Stimulated activated CD4-positive, alpha-beta T cell treated with anti-CD3 and anti-CD28 coated beads, Interleukin-4, amount 100 ng/mL, for 1 hour (primary cell): Measurements from ENCODE around the gene ELOB.

ENCODE experiments used
- DNase-seq: peaks from one replicate; pipeline ENCODE4 v3.0.0-alpha.2; 2020

The ELOB gene

DNA sequence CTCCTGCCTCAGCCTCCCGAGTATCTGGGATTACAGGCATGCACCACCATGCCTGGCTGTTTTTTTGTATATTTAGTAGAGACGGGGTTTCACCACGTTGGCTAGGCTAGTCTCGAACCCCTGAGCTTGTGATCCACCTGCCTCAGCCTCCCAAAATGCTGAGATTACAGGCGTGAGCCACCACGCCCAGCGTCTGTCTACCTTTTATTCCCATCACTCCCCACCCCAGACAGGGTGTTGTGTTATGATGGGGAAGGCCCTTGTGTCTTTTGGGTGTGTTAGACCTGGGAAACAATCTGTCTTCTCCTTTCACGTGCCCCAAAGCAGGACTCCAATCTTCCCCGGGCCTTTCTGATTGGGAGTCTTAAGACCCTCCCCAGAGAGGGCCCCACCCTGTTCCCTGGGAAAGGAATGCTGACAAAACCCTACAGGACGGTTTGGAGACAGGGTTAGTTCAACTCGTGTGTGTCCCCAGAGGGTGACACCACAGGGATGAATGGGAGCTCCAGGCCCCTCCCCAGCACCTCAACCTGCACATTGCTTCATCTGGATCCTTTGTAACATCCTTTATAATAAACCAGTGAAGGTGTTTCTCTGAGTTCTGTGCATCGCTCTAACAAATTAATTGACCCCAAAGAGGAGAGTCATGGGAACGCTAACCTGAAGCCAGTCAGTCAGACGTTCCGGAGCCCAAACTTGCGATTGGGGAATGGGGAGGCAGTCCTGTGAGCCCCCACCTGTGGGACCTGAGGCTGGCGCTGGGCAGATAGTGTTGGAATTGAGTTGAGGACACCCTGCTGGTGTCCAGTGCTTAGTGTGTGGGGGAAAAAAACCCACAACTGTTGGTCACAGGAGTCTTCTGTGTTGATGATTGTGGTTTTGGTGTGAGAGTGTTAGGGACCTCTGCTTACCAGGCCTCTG lies 3.2 kb upstream of the ELOB start:
- no peak for DNase-seq

GRCh38 chr16:2779151-2779920 lies 2.3 kb upstream of the ELOB start:
- no peak for DNase-seq

- no peak for DNase-seq
These were observed 1.5 kb upstream of the ELOB start for GRCh38 chr16:2778630-2778958.

DNA sequence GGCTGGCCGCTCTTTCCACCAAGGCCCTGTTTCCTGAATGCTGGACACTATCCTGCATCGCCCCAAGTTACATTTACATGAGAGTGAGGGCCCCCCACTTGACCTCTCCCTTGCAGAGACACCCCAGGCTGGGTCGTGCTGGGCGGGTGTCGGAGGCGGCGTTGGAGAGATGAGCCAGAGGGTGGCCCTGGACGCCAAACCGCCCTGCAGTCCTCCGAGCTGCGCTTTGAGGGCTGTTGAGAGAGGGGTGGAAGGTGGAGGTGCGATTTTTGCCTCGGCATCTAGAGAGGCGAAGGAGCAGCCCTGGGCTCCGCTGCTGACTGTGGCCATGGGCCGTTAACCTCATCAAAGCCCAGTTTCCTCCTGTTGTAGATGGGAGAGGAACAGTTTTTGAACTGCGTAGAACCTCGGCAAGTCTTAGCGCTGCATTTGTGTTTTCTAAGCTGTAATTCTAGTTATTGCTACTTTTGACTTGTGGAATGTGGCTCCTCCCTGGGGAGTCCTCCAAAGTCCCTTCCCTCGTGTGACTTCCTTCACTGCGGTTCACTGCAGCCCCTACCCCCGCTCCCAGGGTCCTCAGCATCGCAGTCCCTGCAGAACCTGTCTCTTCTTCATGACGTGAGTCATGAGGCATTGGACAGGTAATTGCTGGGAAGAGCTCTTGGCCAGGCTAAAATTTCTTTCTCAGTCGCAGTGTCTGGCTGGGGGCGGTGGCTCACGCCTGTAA lies 986 bp upstream of the ELOB start:
- peak; percentile 36 for DNase-seq

GRCh38 chr16:2776500-2777139 lies 460 bp downstream of the ELOB start:
- DNase-seq = peak; percentile 43

DNA sequence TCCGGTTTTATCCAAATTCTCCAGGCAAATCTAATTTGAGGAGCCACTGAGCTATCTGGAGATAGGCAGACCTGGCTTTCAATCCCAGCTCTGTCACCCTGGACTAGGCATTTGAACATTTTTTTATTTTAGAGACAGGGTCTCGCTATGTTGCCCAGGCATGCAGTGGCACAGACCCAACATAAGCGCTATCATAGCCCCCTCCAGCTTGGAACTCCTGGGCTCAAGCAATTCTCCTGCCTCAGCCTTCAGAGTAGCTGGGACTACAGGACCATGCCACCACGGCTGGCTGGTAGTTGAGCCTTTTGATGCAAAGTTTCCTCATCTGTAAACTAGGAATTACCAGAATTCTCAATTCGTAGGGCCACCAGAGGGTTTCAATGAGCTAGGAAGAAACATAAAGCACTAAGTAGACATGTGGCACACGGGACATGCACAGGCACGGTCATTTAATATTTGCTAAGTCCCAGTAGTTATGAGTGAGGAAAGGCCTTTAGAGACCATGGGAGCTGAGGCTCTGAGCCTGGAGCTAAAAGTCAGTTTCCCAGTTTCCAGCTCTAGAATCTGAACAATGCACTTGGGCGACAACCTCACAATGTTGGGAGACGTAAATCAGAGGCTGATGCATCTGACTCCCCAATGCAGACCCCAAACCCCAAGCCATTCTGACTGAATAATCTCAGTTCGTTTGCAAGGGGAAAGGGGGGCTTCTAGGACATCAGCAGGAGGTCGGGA lies 1.1 kb downstream of the ELOB start:
- DNase-seq = no peak

GRCh38 chr16:2775131-2775716 lies 1.9 kb downstream of the ELOB start:
- no peak for DNase-seq

GRCh38 chr16:2774161-2774891 lies 2.8 kb downstream of the ELOB start:
- no peak for DNase-seq

DNA sequence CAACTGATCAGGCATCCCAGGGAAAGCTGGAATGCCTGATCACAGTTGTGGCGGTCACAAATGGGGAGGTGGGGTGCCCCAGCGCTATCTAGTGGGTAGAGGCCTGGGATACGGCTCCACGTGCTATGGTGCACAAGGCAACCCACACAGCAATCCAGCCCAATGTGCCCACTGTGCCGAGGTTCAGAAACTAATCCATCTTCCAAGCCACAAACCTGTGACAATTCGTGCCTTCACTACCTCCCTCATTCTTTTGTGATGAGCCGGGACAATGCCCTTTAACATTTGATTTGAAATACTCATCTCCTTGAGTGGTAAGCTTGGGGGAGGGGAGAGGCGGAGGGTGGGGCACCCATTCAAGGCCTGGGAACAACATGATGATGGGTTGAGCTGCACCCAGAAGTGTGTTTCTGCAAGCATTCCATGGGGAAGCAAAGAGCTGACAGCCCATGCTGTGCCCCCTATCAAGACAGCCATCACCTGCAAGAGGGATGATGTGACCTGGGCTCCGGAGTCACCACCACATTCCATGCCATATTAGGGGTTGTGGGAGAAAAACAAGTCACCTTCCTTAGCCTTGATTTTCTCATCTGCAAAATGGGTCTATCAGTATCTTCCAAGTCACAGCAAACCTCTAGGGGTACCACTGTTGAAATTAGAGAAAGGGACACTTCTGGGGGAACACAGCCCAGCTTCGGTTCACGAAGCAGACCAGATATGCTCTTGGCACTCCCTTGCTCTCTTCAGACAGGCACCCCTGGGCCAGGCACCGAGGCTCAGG lies 3.7 kb downstream of the ELOB start:
- DNase-seq = no peak

DNA sequence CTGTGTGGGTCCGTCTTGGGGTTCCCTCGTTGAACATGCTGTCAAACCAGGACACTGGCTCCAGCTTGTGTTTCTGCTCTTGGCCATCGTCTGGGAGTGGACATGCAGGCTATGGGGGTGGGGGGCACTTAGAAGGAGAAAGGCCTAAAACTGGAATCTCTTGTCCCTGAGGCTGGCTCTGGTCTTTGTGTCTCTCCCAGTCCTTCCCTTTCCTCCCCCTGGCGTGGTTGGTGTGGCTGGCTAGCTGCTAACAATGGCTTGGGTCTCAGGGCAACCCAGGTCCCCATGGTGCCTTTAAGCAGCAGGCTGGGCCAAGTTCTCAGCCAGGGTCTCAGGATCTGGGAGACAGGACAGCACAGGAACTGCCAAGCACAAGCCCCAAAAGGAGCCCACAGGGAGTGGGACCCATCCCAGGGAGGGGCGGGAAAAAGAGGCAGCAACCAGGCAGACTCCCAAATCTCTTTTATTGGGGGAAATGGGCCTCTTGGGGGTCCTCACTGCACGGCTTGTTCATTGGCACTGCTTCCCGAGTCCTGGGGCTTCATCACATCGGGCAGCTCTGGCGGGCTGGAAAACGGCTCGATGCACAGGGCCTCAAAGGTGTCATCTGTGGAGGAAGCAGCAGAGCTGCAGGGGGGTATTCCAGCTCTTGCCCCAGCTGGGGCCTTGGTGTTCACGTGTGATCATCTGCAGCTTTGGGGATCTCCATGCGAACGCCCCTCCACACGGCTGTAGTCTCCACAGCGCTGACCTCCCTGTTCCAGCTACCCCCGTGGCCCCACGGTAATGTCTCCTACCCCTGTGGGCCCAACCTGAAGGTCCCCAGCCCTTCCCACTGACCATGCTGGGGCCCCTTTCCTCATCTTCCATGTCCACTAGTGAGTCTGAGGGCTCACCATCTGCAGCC lies 5.3 kb downstream of the ELOB start:
- no peak for DNase-seq

GRCh38 chr16:2770057-2770951 lies 6.8 kb downstream of the ELOB start:
- no peak for DNase-seq

GRCh38 chr16:2769675-2770056 lies 7.4 kb downstream of the ELOB start:
- DNase-seq = no peak

GRCh38 chr16:2769100-2769529 lies 8.0 kb downstream of the ELOB start:
- no peak for DNase-seq

GRCh38 chr16:2768403-2769089 lies 8.5 kb downstream of the ELOB start:
- DNase-seq = no peak

DNA sequence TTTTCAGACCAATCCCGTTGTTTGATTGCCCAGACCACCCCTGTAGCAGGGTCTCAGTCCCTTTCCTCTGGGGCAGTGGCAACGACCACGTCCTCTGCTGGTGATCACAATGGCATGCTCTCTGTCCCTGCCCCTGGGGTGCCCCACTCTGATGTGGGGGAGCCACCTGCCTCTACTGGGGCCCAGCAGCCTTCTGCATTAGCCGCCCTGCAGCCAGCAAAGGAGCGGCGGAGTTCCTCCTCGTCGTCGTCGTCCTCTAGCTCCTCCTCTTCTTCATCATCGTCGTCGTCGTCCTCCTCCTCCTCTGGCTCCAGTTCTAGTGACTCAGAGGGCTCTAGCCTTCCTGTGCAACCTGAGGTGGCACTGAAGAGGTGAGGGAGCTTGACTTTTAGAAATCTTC lies 9.2 kb downstream of the ELOB start:
- DNase-seq = no peak

DNA sequence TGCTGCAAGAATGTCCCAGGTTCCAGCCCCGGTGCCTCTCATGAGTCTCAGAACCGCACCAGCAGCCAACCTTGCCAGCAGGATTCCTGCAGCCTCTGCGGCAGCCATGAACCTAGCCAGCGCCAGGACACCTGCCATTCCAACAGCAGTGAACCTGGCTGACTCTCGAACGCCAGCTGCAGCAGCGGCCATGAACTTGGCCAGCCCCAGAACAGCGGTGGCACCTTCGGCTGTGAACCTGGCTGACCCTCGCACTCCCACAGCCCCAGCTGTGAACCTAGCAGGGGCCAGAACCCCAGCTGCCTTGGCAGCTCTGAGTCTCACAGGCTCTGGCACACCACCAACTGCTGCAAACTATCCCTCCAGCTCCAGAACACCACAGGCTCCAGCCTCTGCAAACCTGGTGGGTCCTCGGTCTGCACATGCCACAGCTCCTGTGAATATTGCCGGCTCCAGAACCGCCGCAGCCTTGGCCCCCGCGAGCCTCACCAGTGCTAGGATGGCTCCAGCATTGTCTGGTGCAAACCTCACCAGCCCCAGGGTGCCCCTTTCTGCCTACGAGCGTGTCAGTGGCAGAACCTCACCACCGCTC lies 9.8 kb downstream of the ELOB start:
- DNase-seq = no peak
